OCI-LY3 (cell line): Measurements from ENCODE around the gene EFEMP1.

ENCODE experiments used
- CTCF ChIP-seq: fragments of 200-600, 300-600 bp; sonication (generic); IDR thresholded peaks from 2 replicates; pipeline ENCODE4 v1.5.1; 2014; ENCODE audit warnings: antibody characterized with exemption, low read length, low read depth
- EZH2phosphoT487 ChIP-seq: fragments of 200-600 bp; shearing (Covaris generic); IDR thresholded peaks from 2 replicates; pipeline ENCODE4 v1.6.1; 2018; ENCODE audit warnings: antibody characterized with exemption, mixed run types, low read depth

GRCh38 chr2:55865096-55865835 lies 58.3 kb downstream of the EFEMP1 start:
- TF ChIP-seq CTCF (no peak), EZH2phosphoT487 (no peak)
